HG02970 (cell line): ENCODE results near the gene APOBEC4.
A peak's percentile ranks its signal among the peaks of the same experiment; 100 is the strongest.
"Not testable (repeated sequence)": the region's sequence is repeated elsewhere in the genome, so short reads cannot be mapped to it uniquely, and the experiment has no call there.

Source experiments
- ATAC-seq: cut with Tn5 transposase; IDR thresholded peaks from one replicate; pipeline ENCODE4 v1.9.1; 2021; ENCODE audit warnings: mild to moderate bottlenecking, moderate library complexity, moderate number of reproducible peaks; ENCODE audit not compliant: unreplicated experiment, low FRiP score

The APOBEC4 gene

GRCh38 chr1:183635099-183635605 is 18.0 kb downstream of the APOBEC4 start:
- peak; percentile 4 for ATAC-seq

DNA sequence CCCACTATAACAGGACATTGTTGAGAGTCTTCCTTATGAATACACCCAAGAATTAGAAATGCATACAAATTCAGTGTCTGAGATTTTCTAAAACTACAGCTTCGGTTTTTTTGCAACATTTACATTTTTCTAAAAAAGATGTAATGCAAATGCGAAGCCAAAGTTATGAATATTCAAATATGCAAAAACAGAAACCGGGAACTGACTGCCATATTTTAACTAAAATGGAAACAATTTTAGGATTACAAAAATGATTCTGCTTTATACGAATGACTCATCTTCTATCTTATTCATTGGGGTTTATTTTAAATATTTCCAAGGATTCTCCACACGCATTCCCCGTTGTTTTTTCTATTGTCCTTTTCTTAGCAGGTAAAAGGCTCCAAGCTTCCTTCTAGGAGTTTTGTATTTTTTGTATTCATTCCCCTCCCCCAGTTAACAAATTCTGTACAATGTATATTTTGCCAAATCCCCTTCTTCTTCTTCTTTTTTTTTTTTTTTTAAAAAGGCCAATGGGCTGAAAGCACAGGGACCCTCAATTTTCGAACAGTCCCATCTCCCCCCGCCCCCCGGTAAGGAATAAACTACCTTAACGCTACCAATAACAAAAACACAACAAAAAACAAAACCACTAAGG is 18.6 kb downstream of the APOBEC4 start:
- ATAC-seq: no peak

- ATAC-seq: no peak
Measured at GRCh38 chr1:183633676-183634343, 19.3 kb downstream of the APOBEC4 start.

DNA sequence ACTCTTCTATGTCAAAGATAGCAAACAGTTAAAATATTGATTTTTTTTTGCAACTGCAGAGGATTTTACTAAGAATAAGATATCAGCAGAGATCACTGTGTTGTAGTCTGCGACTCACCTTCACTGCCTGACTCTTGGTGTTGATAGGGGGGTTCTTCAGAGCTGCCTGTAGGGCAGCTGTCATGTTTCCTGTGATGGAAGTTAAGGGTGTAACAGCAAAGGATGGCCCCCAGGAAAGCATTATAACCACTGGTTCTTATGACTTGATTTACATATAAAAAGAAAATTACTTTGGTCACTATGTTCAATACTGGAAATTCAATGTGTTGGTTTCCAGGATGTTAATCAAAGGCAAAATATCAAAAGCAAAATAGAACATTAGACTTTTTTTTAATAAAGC is 20.2 kb downstream of the APOBEC4 start:
- ATAC-seq: no peak

GRCh38 chr1:183632114-183632513 is 21.0 kb downstream of the APOBEC4 start:
- no peak for ATAC-seq

DNA sequence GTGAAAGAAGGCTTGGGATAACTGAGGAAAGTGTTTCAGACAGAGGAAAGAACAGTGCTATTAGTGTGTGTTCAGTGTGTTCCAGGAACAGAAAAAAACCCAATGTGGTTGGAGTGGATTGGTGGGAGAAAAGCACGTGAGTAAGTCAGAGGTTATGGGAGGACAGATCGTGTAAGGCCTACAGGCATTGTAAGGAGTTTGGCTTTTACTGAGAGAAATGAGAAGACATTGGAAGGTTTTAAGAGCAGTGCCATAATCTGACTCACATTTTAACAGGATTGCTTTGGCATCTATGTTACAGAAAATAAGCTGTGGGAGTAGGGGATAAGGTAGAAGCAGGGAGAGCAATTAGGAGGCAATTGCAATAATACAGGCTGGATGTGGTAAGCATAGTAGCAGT is 22.4 kb downstream of the APOBEC4 start:
- no peak for ATAC-seq

DNA sequence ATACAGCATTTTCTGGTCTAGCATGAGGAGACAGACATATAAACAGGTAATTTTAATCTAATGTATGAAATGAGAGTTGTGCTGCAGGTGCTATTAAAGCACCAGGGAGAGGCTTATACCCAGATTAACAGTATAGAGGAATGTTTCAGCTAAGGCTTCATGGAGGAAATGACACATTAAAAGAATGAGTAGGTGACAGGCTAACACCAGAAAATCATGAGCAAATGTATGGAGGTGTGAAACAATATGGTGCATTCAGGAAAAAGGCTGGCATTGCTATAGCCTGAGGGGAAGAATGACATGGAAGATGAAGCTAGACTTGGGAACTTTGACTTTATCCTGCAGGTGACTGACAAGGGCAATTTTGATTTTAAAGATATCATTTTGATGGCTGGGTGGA is 24.6 kb downstream of the APOBEC4 start:
- ATAC-seq: no peak

GRCh38 chr1:183626236-183626635 is 26.9 kb downstream of the APOBEC4 start:
- not testable (repeated sequence) for ATAC-seq

DNA sequence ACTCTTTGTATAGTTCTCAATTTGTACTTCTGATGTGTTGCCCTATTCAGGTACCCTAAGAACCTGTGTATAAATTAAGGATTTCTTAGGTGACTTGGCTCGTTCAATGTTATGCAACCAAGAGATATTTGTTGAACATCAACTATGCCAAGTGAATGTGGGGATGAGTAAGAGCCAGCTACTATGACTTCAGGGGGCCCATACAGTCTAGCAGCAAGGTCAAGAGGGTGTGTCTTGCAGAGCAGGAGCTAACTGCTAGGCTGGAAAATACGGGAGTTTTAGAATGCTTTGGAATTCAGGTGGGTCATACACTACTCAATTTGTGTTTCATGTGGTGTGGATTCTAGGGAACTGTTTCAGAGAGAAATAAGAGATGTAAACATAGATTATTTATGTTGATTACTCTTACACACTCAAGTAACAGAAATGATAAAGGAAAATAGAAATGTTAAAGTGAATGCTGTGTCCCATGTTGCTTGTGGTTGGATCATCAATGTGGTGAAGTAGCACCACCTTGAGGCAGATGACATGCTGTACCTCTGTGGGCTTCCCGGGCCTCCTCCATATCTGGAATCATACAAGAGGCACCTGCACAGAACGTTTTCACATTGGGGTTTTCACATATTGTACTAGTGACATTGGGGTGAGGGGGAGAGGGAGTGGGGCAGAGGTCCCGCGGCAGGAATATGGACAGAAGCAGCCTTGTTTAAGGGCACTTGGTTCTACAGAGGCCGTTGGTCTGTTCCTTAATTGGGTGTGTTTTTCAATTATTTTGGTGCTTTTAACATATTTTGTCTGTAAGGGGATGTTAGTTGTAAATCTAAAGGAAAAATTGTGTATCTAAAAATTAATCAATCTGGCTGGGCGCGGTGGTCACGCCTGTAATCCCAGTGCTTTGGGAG is 30.0 kb downstream of the APOBEC4 start:
- no peak for ATAC-seq

DNA sequence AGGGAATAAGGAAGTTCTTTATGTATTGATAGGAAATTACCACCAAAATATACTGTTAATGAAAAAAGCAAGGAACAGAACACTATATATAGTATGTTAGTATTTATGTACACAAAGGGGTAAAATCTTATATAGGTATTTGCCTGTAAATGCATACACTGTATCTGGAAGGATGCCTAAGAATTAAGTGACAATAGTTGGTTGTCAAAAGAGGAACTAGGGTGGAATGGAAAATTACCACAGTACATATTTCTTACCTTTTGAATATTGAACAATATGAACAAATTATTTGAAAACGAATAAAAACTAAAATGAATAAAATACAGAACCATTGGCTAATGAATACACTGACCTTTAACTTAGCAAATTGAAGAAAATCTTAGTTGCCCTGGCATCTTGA is 31.1 kb downstream of the APOBEC4 start:
- ATAC-seq: no peak

DNA sequence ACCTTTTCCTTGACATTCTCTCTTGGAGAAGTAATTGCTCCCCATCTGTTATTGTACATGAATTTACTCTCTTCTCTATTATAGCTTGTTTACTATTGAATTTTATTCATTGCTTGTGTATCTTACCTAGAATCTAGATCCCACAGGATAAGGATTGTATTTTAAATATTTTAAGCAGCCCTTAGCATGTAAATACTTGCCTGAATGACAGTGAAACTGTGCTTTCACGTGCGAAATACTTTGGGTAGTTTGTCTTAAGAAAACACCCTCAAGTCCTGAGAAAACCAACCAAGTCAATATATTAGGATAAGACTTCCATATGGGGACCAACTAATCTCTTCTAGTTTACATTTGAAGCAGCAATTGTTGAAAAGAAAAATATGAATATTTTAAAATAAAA is 32.8 kb downstream of the APOBEC4 start:
- ATAC-seq: no peak

- no peak for ATAC-seq
Measured at GRCh38 chr1:183619781-183620180, 33.3 kb downstream of the APOBEC4 start.

DNA sequence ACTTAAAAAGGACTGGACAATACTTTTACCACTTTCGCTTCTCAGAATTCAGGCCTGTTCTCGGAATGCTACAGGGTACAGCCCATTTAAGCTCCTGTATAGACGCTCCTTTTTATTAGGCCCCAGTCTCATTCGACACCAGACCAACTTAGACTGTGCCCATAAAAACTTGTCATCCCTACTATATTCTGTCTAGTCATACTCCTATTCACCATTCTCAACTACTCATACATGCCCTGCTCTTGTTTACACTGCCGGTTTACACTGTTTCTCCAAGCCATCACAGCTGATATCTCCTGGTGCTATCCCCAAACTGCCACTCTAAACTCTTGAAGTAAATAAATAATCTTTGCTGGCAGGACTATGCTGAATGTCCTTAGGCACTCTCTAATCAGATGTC is 34.9 kb downstream of the APOBEC4 start:
- ATAC-seq: not testable (repeated sequence)

GRCh38 chr1:183612975-183613374 is 40.1 kb downstream of the APOBEC4 start:
- ATAC-seq: not testable (repeated sequence)

- no peak for ATAC-seq
Measured at GRCh38 chr1:183612407-183612806, 40.7 kb downstream of the APOBEC4 start.

GRCh38 chr1:183611021-183611420 is 42.1 kb downstream of the APOBEC4 start:
- no peak for ATAC-seq

GRCh38 chr1:183609759-183610452 is 43.2 kb downstream of the APOBEC4 start:
- no peak for ATAC-seq

GRCh38 chr1:183609313-183609712 is 43.8 kb downstream of the APOBEC4 start:
- ATAC-seq: no peak

DNA sequence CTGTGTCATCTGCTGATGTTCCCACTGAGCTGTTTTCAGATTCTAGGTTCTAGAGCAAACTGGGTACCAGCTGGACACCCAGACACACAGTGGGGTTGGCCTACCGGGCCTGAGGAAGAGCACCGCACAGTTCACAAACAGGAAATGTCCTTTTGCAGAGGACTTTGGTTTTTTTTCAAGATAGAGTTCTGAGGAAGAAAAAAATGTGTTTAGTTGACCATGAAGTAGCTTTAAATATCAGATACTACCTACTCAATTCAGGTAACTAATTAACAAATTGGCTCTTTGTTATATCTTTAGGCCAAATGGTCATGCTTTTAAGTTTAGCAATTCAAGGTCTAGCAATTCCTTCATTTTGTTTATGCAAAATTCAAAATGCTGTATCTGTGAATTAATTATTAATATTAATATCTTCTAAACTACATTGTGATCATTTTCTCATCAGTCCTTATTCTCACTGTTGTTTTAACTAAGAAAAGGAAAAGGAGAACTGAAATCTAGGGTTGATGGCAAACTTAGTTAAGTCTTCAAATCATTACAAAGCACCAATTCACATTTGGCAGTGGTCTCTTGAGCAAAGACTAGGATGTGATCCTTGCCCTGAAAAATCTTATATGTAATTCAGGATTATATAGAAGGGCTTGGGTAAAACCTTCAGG is 45.7 kb downstream of the APOBEC4 start:
- no peak for ATAC-seq

- no peak for ATAC-seq
Measured at GRCh38 chr1:183605904-183606303, 47.2 kb downstream of the APOBEC4 start.
